NCI-H226 (cell line): ENCODE results near the gene HCRT.
A peak's percentile ranks its signal among the peaks of the same experiment; 100 is the strongest.
"Not testable (repeated sequence)": the region's sequence is repeated elsewhere in the genome, so short reads cannot be mapped to it uniquely, and the experiment has no call there.

ENCODE experiments used
- DNase-seq: peaks from one replicate; pipeline ENCODE4 v3.0.0-alpha.2; 2015

HCRT gene

GRCh38 chr17:42184713-42185620 lies at the start of gene HCRT:
Gene HCRT, minus strand, starts transcription at chr17:42185452. Its CDS starts 87 bp downstream, at chr17:42185365.
- no peak for DNase-seq

- no peak for DNase-seq
Observed at GRCh38 chr17:42233994-42234393, 48.7 kb upstream of the HCRT start.

- DNase-seq = peak; percentile 68
Observed at GRCh38 chr17:42233156-42233555, 47.9 kb upstream of the HCRT start.

GRCh38 chr17:42230225-42230624 lies 45.0 kb upstream of the HCRT start:
- no peak for DNase-seq

GRCh38 chr17:42227849-42228700 lies 42.8 kb upstream of the HCRT start:
- DNase-seq = no peak

- no peak for DNase-seq
Observed at GRCh38 chr17:42225646-42226045, 40.4 kb upstream of the HCRT start.

- no peak for DNase-seq
Observed at GRCh38 chr17:42224651-42225050, 39.4 kb upstream of the HCRT start.

- DNase-seq = peak; percentile 9
Observed at GRCh38 chr17:42221886-42222745, 36.9 kb upstream of the HCRT start.

- DNase-seq = not testable (repeated sequence)
Observed at GRCh38 chr17:42219280-42219679, 34.0 kb upstream of the HCRT start.

- DNase-seq = no peak
Observed at GRCh38 chr17:42214156-42214555, 28.9 kb upstream of the HCRT start.

- DNase-seq = no peak
Observed at GRCh38 chr17:42212382-42212781, 27.1 kb upstream of the HCRT start.

- DNase-seq = not testable (repeated sequence)
Observed at GRCh38 chr17:42211921-42212341, 26.7 kb upstream of the HCRT start.

GRCh38 chr17:42210046-42210445 lies 24.8 kb upstream of the HCRT start:
- DNase-seq = no peak

GRCh38 chr17:42206153-42206612 lies 20.9 kb upstream of the HCRT start:
- not testable (repeated sequence) for DNase-seq

- DNase-seq = no peak
Observed at GRCh38 chr17:42203354-42203753, 18.1 kb upstream of the HCRT start.

GRCh38 chr17:42202696-42203095 lies 17.4 kb upstream of the HCRT start:
- DNase-seq = no peak

GRCh38 chr17:42202159-42202558 lies 16.9 kb upstream of the HCRT start:
- DNase-seq = no peak

GRCh38 chr17:42201458-42201772 lies 16.2 kb upstream of the HCRT start:
- no peak for DNase-seq

- no peak for DNase-seq
Observed at GRCh38 chr17:42200706-42201457, 15.6 kb upstream of the HCRT start.

- DNase-seq = no peak
Observed at GRCh38 chr17:42199416-42200011, 14.3 kb upstream of the HCRT start.

GRCh38 chr17:42198897-42199296 lies 13.6 kb upstream of the HCRT start:
- no peak for DNase-seq
